Lower lobe of right lung (tissue), 2 donors: Measurements from ENCODE around the gene SLC5A4. TPM values are rescaled to one million over a fixed set of nuclear protein-coding genes. Genes with fewer than 3 reads are reported as not detected.

Experiments used
- ATAC-seq, 2 donors: fragments of 200-7000 bp; cut with Tn5 transposase; one replicate each; pipeline ENCODE4 v1.9.1; 2020 to 2022; ENCODE audit warnings: mild to moderate bottlenecking in 2 of 2, moderate library complexity in 2 of 2
- DNase-seq: peaks from one replicate; pipeline ENCODE4 v3.0.0-alpha.2; 2020
- H3K27ac ChIP-seq: fragments of 200-600 bp; one replicate; pipeline ENCODE4 v1.8.0; 2022
- H3K27me3 ChIP-seq: fragments of 200-600 bp; one replicate; pipeline ENCODE4 v1.8.0; 2022; ENCODE audit warnings: low read depth
- H3K36me3 ChIP-seq: fragments of 200-600 bp; one replicate; pipeline ENCODE4 v1.8.0; 2022; ENCODE audit warnings: mild to moderate bottlenecking
- H3K4me1 ChIP-seq: fragments of 200-600 bp; one replicate; pipeline ENCODE4 v1.8.0; 2022
- H3K4me3 ChIP-seq: fragments of 200-600 bp; one replicate; pipeline ENCODE4 v1.8.0; 2022; ENCODE audit warnings: mild to moderate bottlenecking
- H3K9me3 ChIP-seq: fragments of 200-600 bp; one replicate; pipeline ENCODE4 v1.8.0; 2022
- intact Hi-C: fragments of 100-400 bp; cut with DNase I; formaldehyde crosslinking; loops from one replicate; pipeline ENCODE4 v1.11.0; 2022
- total RNA-seq: library from RNA; stranded (reverse); fragmentation: NEBNext Ultra II Directional; extraction: Animal tissue kit (Norgen Biotek cat#: 25700); gene quantifications from one replicate; pipeline ENCODE4 v1.2.1, GENCODE V29; 2021
- TF ChIP-seq, protein P1 (sequence below): fragments of 200-600 bp; IDR thresholded peaks from one replicate; pipeline ENCODE4 v1.8.0; 2022; ENCODE audit warnings: antibody characterized with exemption, mild to moderate bottlenecking
- donor health status: DM: no; HTN: yes; CAD: no; lungs with severe emphysema.

Gene SLC5A4
- total RNA-seq, 1 donor from 2014 or later, result 1.4 TPM

DNA sequence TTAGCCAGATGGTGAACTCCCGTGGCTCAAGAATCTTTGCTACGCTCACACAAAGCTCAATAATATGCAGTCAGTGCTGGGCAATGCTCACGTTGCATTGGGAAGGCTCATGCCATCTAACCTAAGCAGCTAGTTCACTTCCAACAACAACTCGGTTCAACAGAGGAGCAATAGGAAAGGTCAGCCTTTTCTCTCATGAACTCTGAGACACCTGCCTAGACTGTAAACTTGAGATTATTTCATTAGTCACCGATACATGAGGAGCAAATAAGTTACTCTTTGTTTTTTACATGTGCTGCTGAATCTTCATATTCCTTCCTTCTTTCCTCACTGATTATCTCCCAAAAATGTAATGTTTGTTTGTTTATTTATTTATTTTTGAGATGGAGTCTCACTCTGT is 9.0 kb downstream of the SLC5A4 start:
- H3K4me1 ChIP-seq, result no peaks in the 10 kb centered on the region
- no peaks in the 10 kb centered on the region for H3K9me3 ChIP-seq
- ATAC-seq (no peak), DNase-seq (no peak)
- TF ChIP-seq, protein P1, sequence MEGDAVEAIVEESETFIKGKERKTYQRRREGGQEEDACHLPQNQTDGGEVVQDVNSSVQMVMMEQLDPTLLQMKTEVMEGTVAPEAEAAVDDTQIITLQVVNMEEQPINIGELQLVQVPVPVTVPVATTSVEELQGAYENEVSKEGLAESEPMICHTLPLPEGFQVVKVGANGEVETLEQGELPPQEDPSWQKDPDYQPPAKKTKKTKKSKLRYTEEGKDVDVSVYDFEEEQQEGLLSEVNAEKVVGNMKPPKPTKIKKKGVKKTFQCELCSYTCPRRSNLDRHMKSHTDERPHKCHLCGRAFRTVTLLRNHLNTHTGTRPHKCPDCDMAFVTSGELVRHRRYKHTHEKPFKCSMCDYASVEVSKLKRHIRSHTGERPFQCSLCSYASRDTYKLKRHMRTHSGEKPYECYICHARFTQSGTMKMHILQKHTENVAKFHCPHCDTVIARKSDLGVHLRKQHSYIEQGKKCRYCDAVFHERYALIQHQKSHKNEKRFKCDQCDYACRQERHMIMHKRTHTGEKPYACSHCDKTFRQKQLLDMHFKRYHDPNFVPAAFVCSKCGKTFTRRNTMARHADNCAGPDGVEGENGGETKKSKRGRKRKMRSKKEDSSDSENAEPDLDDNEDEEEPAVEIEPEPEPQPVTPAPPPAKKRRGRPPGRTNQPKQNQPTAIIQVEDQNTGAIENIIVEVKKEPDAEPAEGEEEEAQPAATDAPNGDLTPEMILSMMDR, result no peak
- H3K27me3 ChIP-seq, result no peaks in the 10 kb centered on the region
- no peak overlapping the region for H3K4me3 ChIP-seq
- H3K27ac ChIP-seq, result no peak overlapping the region
- intact Hi-C loops, result no loop called here
- H3K36me3 ChIP-seq, result no peaks in the 10 kb centered on the region

DNA sequence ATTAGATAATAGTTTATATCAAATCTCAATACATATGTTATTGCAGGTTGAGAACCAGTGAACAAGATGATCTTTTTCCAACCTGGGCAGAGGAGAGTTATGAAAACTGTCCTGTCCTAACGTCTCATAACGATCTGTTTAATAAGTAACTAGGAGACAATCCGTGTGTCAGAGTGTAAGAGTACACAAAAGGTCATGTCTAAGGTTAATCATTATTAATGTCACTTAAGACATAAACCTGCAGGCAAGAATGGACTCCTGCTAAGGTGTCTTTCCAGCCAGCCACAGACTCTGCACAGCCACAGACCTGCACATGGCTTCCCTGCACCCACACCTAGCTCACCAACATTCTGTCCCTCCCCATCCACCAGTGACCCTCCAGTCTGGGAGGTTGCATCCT is 10.1 kb downstream of the SLC5A4 start:
- Histone ChIP-seq H3K9me3 (no peaks in the 10 kb centered on the region), H3K36me3 (no peaks in the 10 kb centered on the region), H3K4me3 (no peak overlapping the region), H3K27ac (no peak overlapping the region), H3K27me3 (no peaks in the 10 kb centered on the region), H3K4me1 (no peaks in the 10 kb centered on the region)
- intact Hi-C loops, result no loop called here
- TF ChIP-seq, protein P1, result no peak
- ATAC-seq, result no peak
- no peak for DNase-seq

DNA sequence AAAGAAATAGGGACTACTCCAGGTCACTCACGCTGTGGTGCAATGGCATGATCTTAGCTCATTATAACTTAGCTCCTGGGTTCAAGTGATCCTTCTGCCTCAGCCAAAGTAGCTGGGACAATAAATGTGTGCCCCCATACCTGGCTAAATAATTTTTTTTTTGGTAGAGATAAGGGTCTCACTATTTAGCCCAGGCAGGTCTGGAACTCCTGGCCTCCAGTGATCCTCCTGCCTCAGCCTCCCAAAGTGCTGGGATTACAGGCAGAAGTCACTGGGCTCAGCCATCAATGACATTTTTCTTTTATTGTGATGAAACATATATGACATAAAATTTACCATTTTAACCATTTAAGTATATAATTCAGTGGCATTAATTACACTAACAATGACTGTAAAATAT is 10.6 kb downstream of the SLC5A4 start:
- H3K27ac ChIP-seq, result no peak overlapping the region
- intact Hi-C loops, result no loop called here
- TF ChIP-seq, protein P1, result no peak
- H3K27me3 ChIP-seq, result no peaks in the 10 kb centered on the region
- no peak for DNase-seq
- ATAC-seq, result no peak
- H3K36me3 ChIP-seq, result no peaks in the 10 kb centered on the region
- no peaks in the 10 kb centered on the region for H3K9me3 ChIP-seq
- H3K4me1 ChIP-seq, result no peaks in the 10 kb centered on the region
- no peak overlapping the region for H3K4me3 ChIP-seq

DNA sequence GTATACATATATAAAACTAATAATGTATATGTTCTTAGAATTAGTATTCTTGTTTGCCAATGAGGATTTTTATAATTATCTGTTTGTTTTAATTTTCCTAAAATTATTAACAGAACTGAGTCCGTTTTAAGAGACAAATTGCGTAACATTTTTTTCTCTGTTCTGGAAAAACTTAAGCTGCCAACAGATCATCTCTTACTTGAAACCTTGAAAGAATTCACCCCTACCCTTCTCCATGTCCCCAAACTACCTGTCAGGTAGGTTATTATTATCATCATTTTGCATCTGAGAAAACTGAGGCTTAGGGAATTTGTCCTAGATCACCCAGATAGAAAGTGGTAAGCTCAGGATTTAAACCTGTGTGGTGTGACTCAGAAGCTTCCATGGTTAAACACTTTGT is 14.7 kb downstream of the SLC5A4 start:
- DNase-seq, result no peak
- TF ChIP-seq, protein P1, result no peak
- intact Hi-C loops, result no loop called here
- no peak for ATAC-seq
- no peaks in the 10 kb centered on the region for H3K36me3 ChIP-seq
- H3K4me1 ChIP-seq, result no peaks in the 10 kb centered on the region
- no peak overlapping the region for H3K27ac ChIP-seq
- H3K27me3 ChIP-seq, result no peaks in the 10 kb centered on the region
- H3K4me3 ChIP-seq, result no peak overlapping the region
- H3K9me3 ChIP-seq, result no peaks in the 10 kb centered on the region

DNA sequence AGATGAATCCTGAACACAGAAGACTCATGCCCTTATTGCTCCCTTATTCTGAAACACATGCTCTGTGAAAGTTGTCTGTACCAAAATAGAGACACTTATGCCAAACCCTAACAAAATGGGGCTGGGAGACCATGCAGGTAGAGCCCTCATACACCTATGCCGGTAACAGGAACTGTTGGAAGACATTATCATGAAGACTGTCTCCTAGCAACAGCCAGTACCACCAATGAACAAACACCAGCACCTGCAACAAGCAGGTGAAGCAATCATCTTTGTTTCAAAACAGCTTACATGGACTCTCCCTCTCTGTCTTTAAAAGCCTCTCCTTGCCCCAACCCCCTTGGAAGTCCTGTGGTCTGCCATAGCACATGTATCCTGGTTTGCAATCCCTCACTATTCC is 17.2 kb downstream of the SLC5A4 start:
- ATAC-seq (no peak), DNase-seq (no peak)
- H3K27ac ChIP-seq, result no peak overlapping the region
- no peak overlapping the region for H3K4me3 ChIP-seq
- no peaks in the 10 kb centered on the region for H3K9me3 ChIP-seq
- intact Hi-C loops, result no loop called here
- no peaks in the 10 kb centered on the region for H3K4me1 ChIP-seq
- TF ChIP-seq, protein P1, result no peak
- H3K36me3 ChIP-seq, result no peaks in the 10 kb centered on the region
- no peaks in the 10 kb centered on the region for H3K27me3 ChIP-seq

DNA sequence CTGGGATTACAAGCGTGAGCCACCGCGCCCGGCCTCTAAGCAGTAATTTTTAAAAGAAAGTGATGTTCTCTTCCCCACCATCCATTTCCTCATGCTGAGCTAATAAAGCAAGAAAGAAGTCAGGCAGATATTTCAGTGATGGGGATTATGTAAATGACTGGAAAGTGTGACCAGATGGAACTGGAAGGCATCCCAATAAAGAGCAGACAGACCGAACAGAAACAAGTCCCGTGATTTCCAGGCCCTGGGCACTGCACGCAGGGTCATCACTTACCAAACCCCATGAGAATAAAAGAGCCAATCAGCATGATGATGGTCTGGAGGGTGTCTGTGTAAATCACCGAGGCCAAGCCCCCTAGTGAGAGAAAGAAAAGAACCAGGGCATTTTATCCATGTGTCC is 18.2 kb downstream of the SLC5A4 start:
- intact Hi-C loops, result no loop called here
- no peak overlapping the region for H3K27ac ChIP-seq
- ATAC-seq (no peak), DNase-seq (no peak)
- no peaks in the 10 kb centered on the region for H3K27me3 ChIP-seq
- H3K36me3 ChIP-seq, result no peaks in the 10 kb centered on the region
- TF ChIP-seq, protein P1, result no peak
- H3K9me3 ChIP-seq, result no peaks in the 10 kb centered on the region
- H3K4me3 ChIP-seq, result no peak overlapping the region
- H3K4me1 ChIP-seq, result no peaks in the 10 kb centered on the region
